Mucosa of gallbladder (tissue), 1 donor: ENCODE measurements around the gene ST14. TPM values are rescaled to one million over a fixed set of nuclear protein-coding genes. Genes with fewer than 3 reads are reported as not detected.
A peak's percentile ranks its signal among the peaks of the same experiment; 100 is the strongest.

Experiments
- DNase-seq: peaks from one replicate; pipeline ENCODE4 v3.0.0-alpha.2; 2020; ENCODE audit warnings: low spot score
- total RNA-seq: library from RNA; stranded (reverse); gene quantifications from one replicate; pipeline ENCODE4 v1.2.1, GENCODE V29; 2021
- donor health status: DM: no; HTN: no; CAD: no.

ST14 gene
- total RNA-seq = 193 TPM

- peak; percentile 66 for DNase-seq
Observed at GRCh38 chr11:130159657-130160497, at the start of gene ST14. Gene ST14 (plus strand): TSS chr11:130159782. CDS start chr11:130159980, 198 bp downstream.

- no peak for DNase-seq
Observed at GRCh38 chr11:130110339-130111108, 49.1 kb upstream of the ST14 start.

- DNase-seq = no peak
Observed at GRCh38 chr11:130112071-130112830, 47.3 kb upstream of the ST14 start.

- no peak for DNase-seq
Observed at GRCh38 chr11:130114281-130114680, 45.3 kb upstream of the ST14 start.

GRCh38 chr11:130114726-130115125 lies 44.9 kb upstream of the ST14 start:
- no peak for DNase-seq

- peak; percentile 40 for DNase-seq
Observed at GRCh38 chr11:130115218-130115617, 44.4 kb upstream of the ST14 start.

GRCh38 chr11:130118165-130118564 lies 41.4 kb upstream of the ST14 start:
- DNase-seq = no peak

- DNase-seq = no peak
Observed at GRCh38 chr11:130118636-130119387, 40.8 kb upstream of the ST14 start.

- DNase-seq = no peak
Observed at GRCh38 chr11:130120045-130120444, 39.5 kb upstream of the ST14 start.

GRCh38 chr11:130121445-130121978 lies 38.1 kb upstream of the ST14 start:
- no peak for DNase-seq

- no peak for DNase-seq
Observed at GRCh38 chr11:130122141-130122575, 37.4 kb upstream of the ST14 start.

- no peak for DNase-seq
Observed at GRCh38 chr11:130123414-130124040, 36.1 kb upstream of the ST14 start.

GRCh38 chr11:130124096-130124495 lies 35.5 kb upstream of the ST14 start:
- DNase-seq = peak; percentile 54

- no peak for DNase-seq
Observed at GRCh38 chr11:130125638-130126037, 33.9 kb upstream of the ST14 start.

GRCh38 chr11:130126516-130126915 lies 33.1 kb upstream of the ST14 start:
- DNase-seq = no peak

GRCh38 chr11:130127509-130127908 lies 32.1 kb upstream of the ST14 start:
- no peak for DNase-seq

GRCh38 chr11:130128626-130129025 lies 31.0 kb upstream of the ST14 start:
- DNase-seq = no peak

GRCh38 chr11:130129922-130130321 lies 29.7 kb upstream of the ST14 start:
- no peak for DNase-seq

GRCh38 chr11:130131961-130132850 lies 27.4 kb upstream of the ST14 start:
- DNase-seq = peak; percentile 60

GRCh38 chr11:130133716-130134115 lies 25.9 kb upstream of the ST14 start:
- DNase-seq = no peak
